GM15510 (cell line): ENCODE results near the gene DUS3L.

Experiments used
- POLR2A ChIP-seq: IDR thresholded peaks from 3 replicates; pipeline ENCODE4 v1.6.1; 2011; ENCODE audit warnings: borderline replicate concordance; ENCODE audit not compliant: insufficient read length; ENCODE audit errors: extremely low read depth

DUS3L gene

GRCh38 chr19:5775668-5776309, 15.2 kb downstream of the DUS3L start:
- TF ChIP-seq POLR2A, result no peak

GRCh38 chr19:5774921-5775320, 16.0 kb downstream of the DUS3L start:
- TF ChIP-seq POLR2A, result no peak

- no peak for TF ChIP-seq POLR2A
These were observed 17.7 kb downstream of the DUS3L start for GRCh38 chr19:5773276-5773675.

GRCh38 chr19:5772416-5772815, 18.5 kb downstream of the DUS3L start:
- TF ChIP-seq POLR2A, result no peak

GRCh38 chr19:5767949-5768348, 23.0 kb downstream of the DUS3L start:
- TF ChIP-seq POLR2A, result no peak

GRCh38 chr19:5765220-5765619, 25.7 kb downstream of the DUS3L start:
- no peak for TF ChIP-seq POLR2A

- no peak for TF ChIP-seq POLR2A
These were observed 28.2 kb downstream of the DUS3L start for GRCh38 chr19:5762608-5763217.

GRCh38 chr19:5753743-5754142, 37.2 kb downstream of the DUS3L start:
- TF ChIP-seq POLR2A, result no peak

GRCh38 chr19:5751709-5752108, 39.3 kb downstream of the DUS3L start:
- TF ChIP-seq POLR2A, result no peak

- TF ChIP-seq POLR2A, result no peak
These were observed 41.5 kb downstream of the DUS3L start for GRCh38 chr19:5749505-5749904.

- TF ChIP-seq POLR2A, result no peak
These were observed 47.3 kb downstream of the DUS3L start for GRCh38 chr19:5743630-5744029.

- no peak for TF ChIP-seq POLR2A
These were observed 48.9 kb downstream of the DUS3L start for GRCh38 chr19:5742051-5742450.

- TF ChIP-seq POLR2A, result no peak
These were observed 52.5 kb downstream of the DUS3L start for GRCh38 chr19:5738423-5738822.
